Measurements from ENCODE around the gene DCLK1.

The DCLK1 gene

DNA sequence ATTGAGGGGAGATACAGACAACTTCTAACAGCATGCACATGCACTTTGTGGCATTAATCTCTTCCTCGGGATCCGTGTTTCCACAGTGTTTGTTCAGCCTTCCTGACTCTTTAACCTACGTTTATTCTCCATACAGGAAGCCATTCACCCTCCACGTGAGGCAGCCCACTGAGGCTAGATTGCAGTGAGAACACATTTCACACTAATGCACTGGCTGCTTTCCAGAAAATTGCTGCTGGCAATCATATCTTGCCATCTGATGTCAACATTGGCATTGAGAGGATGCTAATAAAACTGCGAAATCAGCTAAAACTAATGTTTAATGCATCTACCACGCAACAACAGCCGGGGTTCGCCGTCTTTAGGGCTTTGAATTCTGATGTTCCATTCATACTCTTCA is 30.0 kb downstream of the DCLK1 start:
- Histone ChIP-seq H3K18ac (ENCODE audit: low read length) (no peak overlapping the region), H3K27me3 (ENCODE audit: insufficient read depth, low read length) (no peaks in the 10 kb centered on the region), H3K36me3 (ENCODE audit: control insufficient read depth in 1 of 2, insufficient read depth in 2 of 2, low read length in 2 of 2) (no peaks in the 10 kb centered on the region), H3K79me2 (ENCODE audit: control insufficient read depth, insufficient read depth, low read length, poor library complexity) (no peaks in the 10 kb centered on the region), H4K8ac (ENCODE audit: low read depth, low read length) (no peak overlapping the region), H3K9ac (ENCODE audit: low read length) (no peak overlapping the region), H3K4me1 (ENCODE audit: control insufficient read depth in 1 of 2, insufficient read depth in 2 of 2, low read length in 2 of 2) (no peaks in the 10 kb centered on the region), H3K4me2 (ENCODE audit: low read length) (no peak overlapping the region), H2AFZ (ENCODE audit: insufficient read depth, low read length, poor library complexity) (no peak overlapping the region), H2BK12ac (ENCODE audit: low read length) (no peak overlapping the region), H3K79me1 (ENCODE audit: low read length) (no peaks in the 10 kb centered on the region), H3K4me3 (ENCODE audit: low read depth, low read length) (no peak overlapping the region), H3K14ac (ENCODE audit: low read length) (no peak overlapping the region), H3K4ac (ENCODE audit: low read depth, low read length) (no peak overlapping the region), H2BK120ac (ENCODE audit: insufficient read depth, low read length, poor library complexity) (no peak overlapping the region), H3K9me3 (ENCODE audit: insufficient read depth, low read depth, low read length) (no peaks in the 10 kb centered on the region), H4K12ac (ENCODE audit: low read depth, low read length) (no peak overlapping the region), H2AK5ac (ENCODE audit: low read length) (no peak overlapping the region), H2BK5ac (ENCODE audit: low read depth, low read length, poor library complexity) (no peak overlapping the region), H3K23ac (ENCODE audit: low read length) (no peak overlapping the region), H3K27ac (ENCODE audit: low read depth, low read length) (no peak overlapping the region), H4K91ac (ENCODE audit: low read depth, low read length) (no peak overlapping the region)
- DNase-seq: peak in 1 of 2 donors; percentile 36
- no CpG with 5 or more reads among the region's 9 CpGs for WGBS (ENCODE audit: extremely low coverage, insufficient coverage, insufficient read length)

DNA sequence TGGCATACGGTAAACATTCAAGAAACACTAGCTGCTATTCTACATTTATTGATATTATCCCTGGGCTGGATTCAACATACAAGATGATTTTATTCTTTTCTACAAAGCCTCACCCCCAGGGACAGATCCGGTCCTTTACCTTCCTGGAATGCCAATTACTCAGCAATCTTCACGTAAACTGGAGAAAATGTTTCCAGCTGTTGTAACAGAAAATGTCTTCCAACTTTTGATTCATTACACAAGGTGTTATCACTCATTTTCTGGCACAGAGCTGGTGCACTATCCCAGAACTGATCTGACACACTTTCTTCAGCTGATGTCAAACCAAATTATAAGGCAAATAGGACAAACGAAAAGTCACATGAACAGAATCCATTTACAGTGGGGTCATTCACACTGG is 33.1 kb downstream of the DCLK1 start:
- Histone ChIP-seq H2BK5ac (ENCODE audit: low read depth, low read length, poor library complexity) (no peak overlapping the region), H4K91ac (ENCODE audit: low read depth, low read length) (no peak overlapping the region), H3K9ac (ENCODE audit: low read length) (no peak overlapping the region), H3K27ac (ENCODE audit: low read depth, low read length) (no peak overlapping the region), H2BK12ac (ENCODE audit: low read length) (no peak overlapping the region), H3K79me1 (ENCODE audit: low read length) (no peaks in the 10 kb centered on the region), H4K8ac (ENCODE audit: low read depth, low read length) (no peak overlapping the region), H3K27me3 (ENCODE audit: insufficient read depth, low read length) (no peaks in the 10 kb centered on the region), H4K12ac (ENCODE audit: low read depth, low read length) (no peak overlapping the region), H3K18ac (ENCODE audit: low read length) (no peak overlapping the region), H3K4me1 (ENCODE audit: control insufficient read depth in 1 of 2, insufficient read depth in 2 of 2, low read length in 2 of 2) (no peaks in the 10 kb centered on the region), H2AFZ (ENCODE audit: insufficient read depth, low read length, poor library complexity) (no peak overlapping the region), H3K9me3 (ENCODE audit: insufficient read depth, low read depth, low read length) (no peaks in the 10 kb centered on the region), H3K4me3 (ENCODE audit: low read depth, low read length) (no peak overlapping the region), H3K79me2 (ENCODE audit: control insufficient read depth, insufficient read depth, low read length, poor library complexity) (no peaks in the 10 kb centered on the region), H3K14ac (ENCODE audit: low read length) (no peak overlapping the region), H2AK5ac (ENCODE audit: low read length) (no peak overlapping the region), H3K4me2 (ENCODE audit: low read length) (no peak overlapping the region), H2BK120ac (ENCODE audit: insufficient read depth, low read length, poor library complexity) (no peak overlapping the region), H3K23ac (ENCODE audit: low read length) (no peak overlapping the region), H3K36me3 (ENCODE audit: control insufficient read depth in 1 of 2, insufficient read depth in 2 of 2, low read length in 2 of 2) (no peaks in the 10 kb centered on the region), H3K4ac (ENCODE audit: low read depth, low read length) (no peak overlapping the region)
- no CpG with 5 or more reads among the region's 4 CpGs for WGBS (ENCODE audit: extremely low coverage, insufficient coverage, insufficient read length)
- peak; percentile 29 to 77 for DNase-seq

- no peak overlapping the region for H3K4me3 ChIP-seq (ENCODE audit: low read depth, low read length)
- H3K79me1 ChIP-seq (ENCODE audit: low read length): no peaks in the 10 kb centered on the region
- peak in 1 of 2 donors; percentile 16 for DNase-seq
- H4K91ac ChIP-seq (ENCODE audit: low read depth, low read length): no peak overlapping the region
- WGBS (ENCODE audit: extremely low coverage, insufficient coverage, insufficient read length): no CpG with 5 or more reads among the region's 5 CpGs
- no peak overlapping the region for H4K8ac ChIP-seq (ENCODE audit: low read depth, low read length)
- H2AFZ ChIP-seq (ENCODE audit: insufficient read depth, low read length, poor library complexity): no peak overlapping the region
- no peak overlapping the region for H4K12ac ChIP-seq (ENCODE audit: low read depth, low read length)
- H3K4ac ChIP-seq (ENCODE audit: low read depth, low read length): no peak overlapping the region
- no peaks in the 10 kb centered on the region for H3K79me2 ChIP-seq (ENCODE audit: control insufficient read depth, insufficient read depth, low read length, poor library complexity)
- no peak overlapping the region for H3K18ac ChIP-seq (ENCODE audit: low read length)
- no peak overlapping the region for H2AK5ac ChIP-seq (ENCODE audit: low read length)
- H3K9me3 ChIP-seq (ENCODE audit: insufficient read depth, low read depth, low read length): no peaks in the 10 kb centered on the region
- no peak overlapping the region for H2BK120ac ChIP-seq (ENCODE audit: insufficient read depth, low read length, poor library complexity)
- H3K36me3 ChIP-seq (ENCODE audit: control insufficient read depth in 1 of 2, insufficient read depth in 2 of 2, low read length in 2 of 2): no peaks in the 10 kb centered on the region
- no peak overlapping the region for H2BK12ac ChIP-seq (ENCODE audit: low read length)
- no peaks in the 10 kb centered on the region for H3K4me1 ChIP-seq (ENCODE audit: control insufficient read depth in 1 of 2, insufficient read depth in 2 of 2, low read length in 2 of 2)
- H3K23ac ChIP-seq (ENCODE audit: low read length): no peak overlapping the region
- no peak overlapping the region for H3K9ac ChIP-seq (ENCODE audit: low read length)
- no peak overlapping the region for H3K4me2 ChIP-seq (ENCODE audit: low read length)
- no peak overlapping the region for H3K27ac ChIP-seq (ENCODE audit: low read depth, low read length)
- H3K14ac ChIP-seq (ENCODE audit: low read length): no peak overlapping the region
- no peak overlapping the region for H2BK5ac ChIP-seq (ENCODE audit: low read depth, low read length, poor library complexity)
- no peaks in the 10 kb centered on the region for H3K27me3 ChIP-seq (ENCODE audit: insufficient read depth, low read length)
These were observed 34.4 kb downstream of the DCLK1 start for GRCh38 chr13:36096461-36097416.

GRCh38 chr13:36094478-36094877 is 36.7 kb downstream of the DCLK1 start:
- Histone ChIP-seq H3K9ac (ENCODE audit: low read length) (no peak overlapping the region), H3K79me2 (ENCODE audit: control insufficient read depth, insufficient read depth, low read length, poor library complexity) (no peaks in the 10 kb centered on the region), H2BK120ac (ENCODE audit: insufficient read depth, low read length, poor library complexity) (no peak overlapping the region), H3K4me1 (ENCODE audit: control insufficient read depth in 1 of 2, insufficient read depth in 2 of 2, low read length in 2 of 2) (no peaks in the 10 kb centered on the region), H4K12ac (ENCODE audit: low read depth, low read length) (no peak overlapping the region), H3K4me2 (ENCODE audit: low read length) (no peak overlapping the region), H3K4ac (ENCODE audit: low read depth, low read length) (no peak overlapping the region), H2BK5ac (ENCODE audit: low read depth, low read length, poor library complexity) (no peak overlapping the region), H3K18ac (ENCODE audit: low read length) (no peak overlapping the region), H3K14ac (ENCODE audit: low read length) (no peak overlapping the region), H2AFZ (ENCODE audit: insufficient read depth, low read length, poor library complexity) (no peak overlapping the region), H2AK5ac (ENCODE audit: low read length) (no peak overlapping the region), H4K91ac (ENCODE audit: low read depth, low read length) (no peak overlapping the region), H3K79me1 (ENCODE audit: low read length) (no peaks in the 10 kb centered on the region), H4K8ac (ENCODE audit: low read depth, low read length) (no peak overlapping the region), H3K9me3 (ENCODE audit: insufficient read depth, low read depth, low read length) (no peaks in the 10 kb centered on the region), H3K27me3 (ENCODE audit: insufficient read depth, low read length) (no peaks in the 10 kb centered on the region), H3K27ac (ENCODE audit: low read depth, low read length) (no peak overlapping the region), H3K23ac (ENCODE audit: low read length) (no peak overlapping the region), H2BK12ac (ENCODE audit: low read length) (no peak overlapping the region), H3K36me3 (ENCODE audit: control insufficient read depth in 1 of 2, insufficient read depth in 2 of 2, low read length in 2 of 2) (no peaks in the 10 kb centered on the region), H3K4me3 (ENCODE audit: low read depth, low read length) (no peak overlapping the region)
- DNase-seq: no peak
- WGBS (ENCODE audit: extremely low coverage, insufficient coverage, insufficient read length): no CpG with 5 or more reads among the region's 4 CpGs

Data from trophoblast cell (in vitro differentiated cells and primary cell).